H1 (cell line): Measurements from ENCODE around the gene ARRB1. TPM values are rescaled to one million over a fixed set of nuclear protein-coding genes. Genes with fewer than 3 reads are reported as not detected.

Experiments
- CTCF ChIA-PET: fragments of 300-600 bp; sonication (Branson Sonifier 250); formaldehyde crosslinking; loops from one replicate; lab custom pipeline; 2021; ENCODE audit not compliant: partially characterized antibody; lab: Charles Lee
- POLR2A ChIA-PET: fragments of 300-600 bp; sonication (Branson Sonifier 250); formaldehyde crosslinking; loops from one replicate; lab custom pipeline; 2021; ENCODE audit warnings: inconsistent platforms; ENCODE audit not compliant: partially characterized antibody; lab: Charles Lee
- DNase-seq, 2 experiments: peaks; one replicate each; pipeline versions ENCODE4 v3.0.0 to v3.0.0-alpha.2; 2010 to 2022; ENCODE audit warnings: low spot score in 2 of 2, low read depth in 1 of 2, mixed read lengths in 1 of 2
- FAIRE-seq: peaks from 2 replicates; lab custom pipeline; 2011; peaks lifted over from hg19 to GRCh38; lab: Jason Lieb, UNC
- H2AFZ ChIP-seq: 2 replicates; pipeline ENCODE4 v1.8.1; 2012; ENCODE audit warnings: low read length, inconsistent platforms
- H2AK5ac ChIP-seq: 2 replicates; pipeline ENCODE4 v1.6.1; 2013; ENCODE audit warnings: low read depth, low read length
- H2BK120ac ChIP-seq: replicated peaks from 2 replicates; pipeline ENCODE3; 2013; ENCODE audit warnings: low read depth, low read length, inconsistent platforms
- H2BK12ac ChIP-seq: 2 replicates; pipeline ENCODE4 v1.6.1; 2013; ENCODE audit warnings: low read depth, low read length
- H2BK15ac ChIP-seq: 2 replicates; pipeline ENCODE4 v1.6.1; 2013; ENCODE audit warnings: low read length
- H2BK20ac ChIP-seq: 2 replicates; pipeline ENCODE4 v1.6.1; 2013; ENCODE audit warnings: low read length
- H2BK5ac ChIP-seq: 2 replicates; pipeline ENCODE4 v1.6.1; 2013; ENCODE audit warnings: low read depth, low read length
- H3K14ac ChIP-seq: 2 replicates; pipeline ENCODE4 v1.6.1; 2013; ENCODE audit warnings: inconsistent platforms; ENCODE audit not compliant: insufficient read length
- H3K18ac ChIP-seq: 2 replicates; pipeline ENCODE4 v1.6.1; 2013; ENCODE audit warnings: low read length; ENCODE audit errors: extremely low read depth
- H3K23ac ChIP-seq: 2 replicates; pipeline ENCODE4 v1.6.1; 2013; ENCODE audit warnings: inconsistent platforms; ENCODE audit not compliant: insufficient read length
- H3K23me2 ChIP-seq: 2 replicates; pipeline ENCODE4 v1.6.1; 2013; ENCODE audit warnings: low read depth, low read length
- H3K27ac ChIP-seq: 2 replicates; pipeline ENCODE4 v1.6.1; 2011; ENCODE audit warnings: low read depth, low read length, inconsistent platforms
- H3K27me3 ChIP-seq, 4 experiments: replicated peaks in 1 of 4; 1 replicate in 1 of 4; 2 replicates in 3 of 4; pipeline versions ENCODE4 v1.6.1 to v1.8.1; 2011 to 2013; ENCODE audit warnings: low read length in 3 of 4, mild to moderate bottlenecking in 3 of 4, inconsistent platforms in 2 of 4, mixed read lengths in 2 of 4, moderate library complexity in 1 of 4; ENCODE audit not compliant: control insufficient read depth in 3 of 4, insufficient read depth in 3 of 4; ENCODE audit errors: extremely low read depth in 1 of 4
- H3K36me3 ChIP-seq, 4 experiments: 2 replicates each; pipeline versions ENCODE4 v1.6.1 to v1.8.1; 2011 to 2013; ENCODE audit warnings: mild to moderate bottlenecking in 4 of 4, low read length in 3 of 4, moderate library complexity in 2 of 4, control low read depth in 1 of 4, inconsistent platforms in 1 of 4; ENCODE audit not compliant: insufficient read depth in 4 of 4, control insufficient read depth in 2 of 4
- H3K4ac ChIP-seq: replicated peaks from 2 replicates; pipeline ENCODE3; 2013; ENCODE audit warnings: low read length, low read depth, mixed read lengths, inconsistent platforms; ENCODE audit not compliant: insufficient read length
- H3K4me1 ChIP-seq, 4 experiments: replicated peaks in 1 of 4; 1 replicate in 1 of 4; 2 replicates in 3 of 4; pipeline versions ENCODE4 v1.6.1 to v1.8.1; 2011 to 2013; ENCODE audit warnings: low read length in 3 of 4, inconsistent platforms in 2 of 4, mixed read lengths in 1 of 4; ENCODE audit not compliant: insufficient read depth in 4 of 4, control insufficient read depth in 3 of 4
- H3K4me2 ChIP-seq, 2 experiments: 2 replicates each; pipeline versions ENCODE4 v1.6.1 to v1.8.1; 2011 to 2013; ENCODE audit warnings: low read depth in 2 of 2, low read length in 2 of 2, control low read depth in 1 of 2, inconsistent platforms in 1 of 2, mild to moderate bottlenecking in 1 of 2; ENCODE audit not compliant: insufficient read depth in 1 of 2
- H3K4me3 ChIP-seq, 4 experiments: fragments of 200-600, 300-600 bp in 1 of 4; sonication (generic), shearing (Covaris generic), sonication (Bioruptor Twin) in 1 of 4; 2 replicates each; pipeline versions ENCODE4 v1.5.1 to v1.8.1; 2011 to 2016; ENCODE audit warnings: low read length in 4 of 4, low read depth in 3 of 4, control low read depth in 2 of 4, inconsistent platforms in 2 of 4, mild to moderate bottlenecking in 2 of 4, mixed read lengths in 1 of 4, moderate library complexity in 1 of 4; ENCODE audit not compliant: insufficient read depth in 2 of 4; ENCODE audit errors: extremely low read depth in 1 of 4
- H3K56ac ChIP-seq: replicated peaks from 2 replicates; pipeline ENCODE3; 2013; ENCODE audit warnings: low read depth, mild to moderate bottlenecking, mixed read lengths, low read length, inconsistent platforms; ENCODE audit not compliant: insufficient read length
- H3K79me1 ChIP-seq: 2 replicates; pipeline ENCODE4 v1.6.1; 2013; ENCODE audit warnings: low read depth, low read length, control low read depth
- H3K79me2 ChIP-seq, 2 experiments: 2 replicates each; pipeline versions ENCODE4 v1.6.1 to v1.8.1; 2012 to 2013; ENCODE audit warnings: low read length in 2 of 2, mild to moderate bottlenecking in 2 of 2, inconsistent platforms in 1 of 2; ENCODE audit not compliant: insufficient read depth in 2 of 2, control insufficient read depth in 1 of 2
- H3K9ac ChIP-seq, 4 experiments: replicated peaks in 1 of 4; 1 replicate in 1 of 4; 2 replicates in 3 of 4; pipeline versions ENCODE4 v1.6.1 to v1.8.1; 2011 to 2013; ENCODE audit warnings: low read depth in 3 of 4, low read length in 3 of 4, control low read depth in 2 of 4, mild to moderate bottlenecking in 2 of 4, moderate library complexity in 2 of 4, inconsistent platforms in 1 of 4; ENCODE audit errors: extremely low read depth in 1 of 4
- H3K9me3 ChIP-seq, 2 experiments: 2 replicates each; pipeline versions ENCODE4 v1.6.1 to v1.8.1; 2012 to 2013; ENCODE audit warnings: mild to moderate bottlenecking in 2 of 2, moderate library complexity in 2 of 2, control low read depth in 1 of 2, inconsistent platforms in 1 of 2, low read depth in 1 of 2, low read length in 1 of 2, mixed read lengths in 1 of 2; ENCODE audit not compliant: insufficient read depth in 2 of 2
- H4K20me1 ChIP-seq, 2 experiments: replicated peaks in 1 of 2; 2 replicates each; pipeline versions ENCODE3 to v1.8.1; 2011 to 2013; ENCODE audit warnings: inconsistent platforms in 2 of 2, low read length in 2 of 2, mild to moderate bottlenecking in 1 of 2; ENCODE audit not compliant: insufficient read depth in 2 of 2, control insufficient read depth in 1 of 2
- H4K5ac ChIP-seq: 2 replicates; pipeline ENCODE4 v1.6.1; 2013; ENCODE audit warnings: low read length, low read depth, mixed read lengths, inconsistent platforms; ENCODE audit not compliant: insufficient read length
- H4K8ac ChIP-seq: 2 replicates; pipeline ENCODE4 v1.8.0; 2013; ENCODE audit warnings: mild to moderate bottlenecking, moderate library complexity, low read length, inconsistent platforms; ENCODE audit not compliant: insufficient read depth; ENCODE audit errors: extremely low read depth
- H4K91ac ChIP-seq: replicated peaks from 2 replicates; pipeline ENCODE3; 2013; ENCODE audit warnings: low read length, mixed read lengths, inconsistent platforms; ENCODE audit not compliant: insufficient read length
- ASH2L ChIP-seq: fragments of 200-600, 300-600 bp; sonication (generic); IDR thresholded peaks from one replicate; pipeline ENCODE4 v1.7.1; 2017; ENCODE audit warnings: low read length
- CREB1 ChIP-seq: IDR thresholded peaks from 2 replicates; pipeline ENCODE4 v1.6.1; 2012; ENCODE audit warnings: inconsistent platforms
- FOSL1 ChIP-seq: IDR thresholded peaks from 2 replicates; pipeline ENCODE4 v1.6.1; 2011; ENCODE audit warnings: mild to moderate bottlenecking, low read depth, low read length, moderate library complexity; ENCODE audit not compliant: insufficient read depth
- HDAC2 ChIP-seq, 2 experiments: fragments of 300-600 bp in 1 of 2; sonication (generic) in 1 of 2; IDR thresholded peaks; 2 replicates each; pipeline ENCODE4 v1.6.1; 2011 to 2012; ENCODE audit warnings: low read depth in 2 of 2, low read length in 2 of 2, mild to moderate bottlenecking in 2 of 2, moderate library complexity in 2 of 2, borderline replicate concordance in 1 of 2, inconsistent platforms in 1 of 2
- KDM5A ChIP-seq: fragments of 200-600 bp; IDR thresholded peaks from 2 replicates; pipeline ENCODE4 v1.7.1; 2012; ENCODE audit warnings: mild to moderate bottlenecking, low read length, inconsistent platforms, mixed read lengths
- RXRA ChIP-seq: IDR thresholded peaks from 2 replicates; pipeline ENCODE4 v1.6.1; 2011; ENCODE audit warnings: low read depth, mild to moderate bottlenecking, low read length, moderate library complexity; ENCODE audit not compliant: insufficient read depth
- SP1 ChIP-seq: IDR thresholded peaks from 2 replicates; pipeline ENCODE4 v1.6.1; 2011; ENCODE audit warnings: low read depth, low read length
- SP4 ChIP-seq: IDR thresholded peaks from 2 replicates; pipeline ENCODE4 v1.6.1; 2012; ENCODE audit warnings: low read length, inconsistent platforms
- TBP ChIP-seq: IDR thresholded peaks from 2 replicates; pipeline ENCODE4 v1.6.1; 2011; ENCODE audit warnings: low read depth, low read length, improper control_type of control experiment
- WGBS, 2 experiments: shearing (Covaris generic) in 1 of 2; methylation state at CpG; one replicate each; pipeline versions ENCODE4 v1.1.6 to v1.1.7; 2013 to 2015; ENCODE audit warnings: low lambda C conversion rate in 2 of 2, mixed read lengths in 2 of 2, inconsistent platforms in 1 of 2, low coverage in 1 of 2, missing lambda C conversion rate in 1 of 2; ENCODE audit not compliant: insufficient replicate concordance in 2 of 2, insufficient coverage in 1 of 2, insufficient read length in 1 of 2; ENCODE audit errors: extremely low coverage in 1 of 2, missing lambda C conversion rate in 1 of 2; 5-methylcytosine and 5-hydroxymethylcytosine counted together
- polyA plus RNA-seq, 7 experiments: library from polyadenylated mRNA; depleted of rRNA in 3 of 7; stranded (reverse) in 5 of 7; unstranded in 2 of 7; fragments of >200 nt in 5 of 7; fragments of 200-250 nt in 2 of 7; gene quantifications; 1 replicate in 5 of 7; 2 replicates in 1 of 7; 4 replicates in 1 of 7; pipeline versions ENCODE4 v1.2.1 to v1.2.3, GENCODE V29; 2011 to 2013; ENCODE audit warnings: missing spikeins in 2 of 7, mixed read lengths in 2 of 7
- total RNA-seq: library from RNA; stranded (reverse); fragmentation: NEBNext Ultra II Directional; extraction: Animal tissue kit (Norgen Biotek cat#: 25700); gene quantifications from 2 replicates; pipeline ENCODE4 v1.2.1, GENCODE V29; 2021
- TF ChIP-seq, protein P1 (sequence below): IDR thresholded peaks from 2 replicates; pipeline ENCODE4 v1.6.1; 2012; ENCODE audit warnings: inconsistent platforms
- TF ChIP-seq, protein P2 (sequence below): IDR thresholded peaks from 2 replicates; pipeline ENCODE4 v1.6.1; 2012; ENCODE audit warnings: inconsistent platforms
- TF ChIP-seq, protein P3 (sequence below): IDR thresholded peaks from 2 replicates; pipeline ENCODE4 v1.6.1; 2012; ENCODE audit warnings: low read length, inconsistent platforms

The ARRB1 gene
- total and polyA plus RNA-seq, 2 of the 8 experiments (the other 6 are each of a cell fraction or from before 2014, with no cell fraction given), result 9.4 to 31.8 TPM

DNA sequence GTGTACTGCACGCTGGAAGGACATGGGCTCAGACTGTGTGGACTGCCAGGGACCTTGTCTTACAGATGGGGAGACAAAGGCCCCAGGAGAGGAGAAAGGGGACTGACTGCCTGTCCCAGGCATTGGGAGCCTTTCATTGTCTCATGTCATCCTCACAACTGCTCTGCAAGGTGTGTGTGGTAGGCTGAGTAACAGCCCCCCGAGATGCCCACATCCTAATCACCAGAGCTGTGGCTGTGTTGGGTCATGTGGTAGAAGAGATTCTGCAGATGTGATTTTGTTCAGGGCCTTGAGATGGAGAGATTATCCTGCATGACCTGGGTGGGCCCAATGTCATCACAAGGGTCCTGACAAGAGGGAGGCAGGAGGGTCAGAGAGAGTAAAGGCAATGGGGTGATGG lies 39.1 kb downstream of the ARRB1 start:
- no peak for FAIRE-seq
- CTCF ChIA-PET, result interaction anchor here (0.8 to 2.0 kb wide), 2 partner anchors 76 to 219 kb away, joined by 3 to 8 read pairs; no protein-coding TSS in a partner anchor
- no peak overlapping the region for H2AFZ ChIP-seq
- TF ChIP-seq SP1 (no peak), CREB1 (no peak), FOSL1 (no peak), SP4 (no peak), RXRA (no peak), ASH2L (no peak), TBP (no peak), KDM5A (no peak), HDAC2 (IDR thresholded peaks at IDR 0.05; ENCODE audit: borderline replicate concordance in 1 of 2, low read depth in 2 of 2, low read length in 2 of 2) (no peak)
- TF ChIP-seq, protein P1, sequence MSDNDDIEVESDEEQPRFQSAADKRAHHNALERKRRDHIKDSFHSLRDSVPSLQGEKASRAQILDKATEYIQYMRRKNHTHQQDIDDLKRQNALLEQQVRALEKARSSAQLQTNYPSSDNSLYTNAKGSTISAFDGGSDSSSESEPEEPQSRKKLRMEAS, result no peak
- TF ChIP-seq, protein P2, sequence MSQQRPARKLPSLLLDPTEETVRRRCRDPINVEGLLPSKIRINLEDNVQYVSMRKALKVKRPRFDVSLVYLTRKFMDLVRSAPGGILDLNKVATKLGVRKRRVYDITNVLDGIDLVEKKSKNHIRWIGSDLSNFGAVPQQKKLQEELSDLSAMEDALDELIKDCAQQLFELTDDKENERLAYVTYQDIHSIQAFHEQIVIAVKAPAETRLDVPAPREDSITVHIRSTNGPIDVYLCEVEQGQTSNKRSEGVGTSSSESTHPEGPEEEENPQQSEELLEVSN, result no peak
- TF ChIP-seq, protein P3, sequence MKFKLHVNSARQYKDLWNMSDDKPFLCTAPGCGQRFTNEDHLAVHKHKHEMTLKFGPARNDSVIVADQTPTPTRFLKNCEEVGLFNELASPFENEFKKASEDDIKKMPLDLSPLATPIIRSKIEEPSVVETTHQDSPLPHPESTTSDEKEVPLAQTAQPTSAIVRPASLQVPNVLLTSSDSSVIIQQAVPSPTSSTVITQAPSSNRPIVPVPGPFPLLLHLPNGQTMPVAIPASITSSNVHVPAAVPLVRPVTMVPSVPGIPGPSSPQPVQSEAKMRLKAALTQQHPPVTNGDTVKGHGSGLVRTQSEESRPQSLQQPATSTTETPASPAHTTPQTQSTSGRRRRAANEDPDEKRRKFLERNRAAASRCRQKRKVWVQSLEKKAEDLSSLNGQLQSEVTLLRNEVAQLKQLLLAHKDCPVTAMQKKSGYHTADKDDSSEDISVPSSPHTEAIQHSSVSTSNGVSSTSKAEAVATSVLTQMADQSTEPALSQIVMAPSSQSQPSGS, result no peak

More for the DNA sequence above, 39.1 kb downstream of the ARRB1 start:
- Histone ChIP-seq H3K4ac (no peak overlapping the region), H3K9ac (no peak overlapping the region), H3K9me3 (no peaks in the 10 kb centered on the region), H2BK20ac (no peak overlapping the region), H3K4me3 (no peak overlapping the region), H2AK5ac (no peak overlapping the region), H2BK120ac (no peak overlapping the region), H2BK5ac (no peak overlapping the region), H4K91ac (no peak overlapping the region), H4K20me1 (peaks cover 0 to 5% of the 10 kb centered on the region in 2 experiments), H3K4me2 (no peak overlapping the region), H3K56ac (no peak overlapping the region), H3K27ac (no peak overlapping the region), H3K4me1 (peaks cover 0 to under 1% (median 0%) of the 10 kb centered on the region in 4 experiments; a peak in 1 of 7 replicates), H2BK12ac (no peak overlapping the region), H4K5ac (no peak overlapping the region), H2BK15ac (no peak overlapping the region), H3K23ac (no peak overlapping the region), H3K27me3 (no peaks in the 10 kb centered on the region), H3K79me1 (peaks cover under 1% of the 10 kb centered on the region), H3K79me2 (no peaks in the 10 kb centered on the region; a peak in 1 of 4 replicates), H4K8ac (no peak overlapping the region), H3K18ac (no peak overlapping the region), H3K14ac (no peak overlapping the region), H3K36me3 (no peaks in the 10 kb centered on the region), H3K23me2 (no peaks in the 10 kb centered on the region)
- WGBS, 2 experiments, result 89% methylated on average over 2 of the region's 2 CpGs; no CpG with 5 or more reads in 1 of the 2 experiments
- POLR2A ChIA-PET, result interaction anchor here (2.9 kb wide), 1 partner anchor 10 kb away, joined by 7 read pairs; no protein-coding TSS in a partner anchor
- no peak for DNase-seq
